Heart left ventricle (tissue), 11 donors: ENCODE results near the gene ZNF730. TPM values are rescaled to one million over a fixed set of nuclear protein-coding genes. Genes with fewer than 3 reads are reported as not detected.

Experiments used
- polyA plus RNA-seq, 2 donors: library from polyadenylated mRNA; stranded (reverse); fragments of 200-250 nt; gene quantifications; one replicate each; pipeline ENCODE4 v1.2.3, GENCODE V29; 2013
- total RNA-seq, 9 donors: library from RNA; depleted of rRNA in 2 of 9; stranded (reverse); fragments of >200 nt in 2 of 9; fragmentation: NEBNext Ultra II Directional in 3 of 9; extraction: Animal tissue kit (Norgen Biotek cat#: 25700) in 3 of 9; gene quantifications; one replicate each; pipeline versions ENCODE4 v1.1.0 to v1.2.4, GENCODE V29; 2016 to 2023
- donor health status: ischemic (EF 13 %, LVEDD 7.1; RV severe dilation, severe dysfunction).
- donor health status: healthy with polysubstance abuse.
- donor health status: DM: no; HTN: yes; CAD: no.
- donor health status: DM: no; HTN: no; CAD: no.
- donor health status: ischemic (EF 25% LVEDD 5.7; RV mildly dilated, moderate dysfunction).
- donor health status: healthy.
- donor health status: DM: yes; HTN: yes; CAD: no.
- donor health status: PGD.
- donor health status: nonischemic (EF 23%, LVEDD 6.1; RV moderate dilation, normal function).

The ZNF730 gene
- total and polyA plus RNA-seq, 11 donors = 0.16 to 0.40 (median 0.22) TPM; not detected in 7

Other genes with a start within 250 kb of the ZNF730 start
- gene ZNF728, start 113.8 kb upstream of the ZNF730 start, total RNA-seq = 1 to 10 TPM; 3.1 to 6.6 (median 5.3) TPM
- gene ZNF728, start 113.8 kb upstream of the ZNF730 start, polyA plus RNA-seq = 1 to 10 TPM in 1 of 2 donors, under 1 TPM in 1; 0.42 to 1.2 TPM
- gene ZNF724, start 133.4 kb downstream of the ZNF730 start, total RNA-seq = 1 to 10 TPM in 8 of 9 donors, under 1 TPM in 1; 0.75 to 2.9 (median 1.5) TPM
- gene ZNF724, start 133.4 kb downstream of the ZNF730 start, polyA plus RNA-seq = under 1 TPM; 0.34 to 0.35 TPM